NCI-H1417 (cell line): ENCODE results near the gene MAT2B.
"Not testable (repeated sequence)": the region's sequence is repeated elsewhere in the genome, so short reads cannot be mapped to it uniquely, and the experiment has no call there.

Source experiments
- DNase-seq, 3 experiments: peaks; one replicate each; lab custom pipeline; 2025; lab: John Stamatoyannopoulos, UW

Gene MAT2B

GRCh38 chr5:163503106-163504078 is 2.0 kb upstream of the MAT2B start:
- DNase-seq = no peak

- DNase-seq = peak in 1 of 3 experiments; percentile 61
Observed at GRCh38 chr5:163504079-163504931, 1.1 kb upstream of the MAT2B start.

- no peak for DNase-seq
Observed at GRCh38 chr5:163505049-163505367, 411 bp upstream of the MAT2B start.

DNA sequence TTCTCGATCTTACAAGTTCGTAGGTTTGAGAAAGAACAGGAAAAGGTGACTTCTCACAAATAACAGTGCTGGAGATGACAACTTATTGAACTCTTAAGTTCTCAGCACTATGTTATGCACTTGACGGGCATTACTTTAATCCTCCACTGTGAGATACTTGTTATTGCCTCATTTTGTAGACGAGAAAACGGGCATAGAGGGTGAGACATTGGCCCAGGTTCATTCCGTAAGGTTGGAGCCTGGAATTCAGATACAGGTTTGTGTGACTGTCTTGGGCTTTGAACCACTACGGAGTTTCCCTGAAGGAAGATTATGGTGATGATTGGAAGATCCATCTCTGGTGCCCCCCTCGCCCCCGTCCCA is 657 bp downstream of the MAT2B start:
- no peak for DNase-seq

GRCh38 chr5:163506726-163507125 is 1.3 kb downstream of the MAT2B start:
- DNase-seq = peak in 1 of 3 experiments; percentile 2

- DNase-seq = no peak
Observed at GRCh38 chr5:163508753-163509152, 3.3 kb downstream of the MAT2B start.

DNA sequence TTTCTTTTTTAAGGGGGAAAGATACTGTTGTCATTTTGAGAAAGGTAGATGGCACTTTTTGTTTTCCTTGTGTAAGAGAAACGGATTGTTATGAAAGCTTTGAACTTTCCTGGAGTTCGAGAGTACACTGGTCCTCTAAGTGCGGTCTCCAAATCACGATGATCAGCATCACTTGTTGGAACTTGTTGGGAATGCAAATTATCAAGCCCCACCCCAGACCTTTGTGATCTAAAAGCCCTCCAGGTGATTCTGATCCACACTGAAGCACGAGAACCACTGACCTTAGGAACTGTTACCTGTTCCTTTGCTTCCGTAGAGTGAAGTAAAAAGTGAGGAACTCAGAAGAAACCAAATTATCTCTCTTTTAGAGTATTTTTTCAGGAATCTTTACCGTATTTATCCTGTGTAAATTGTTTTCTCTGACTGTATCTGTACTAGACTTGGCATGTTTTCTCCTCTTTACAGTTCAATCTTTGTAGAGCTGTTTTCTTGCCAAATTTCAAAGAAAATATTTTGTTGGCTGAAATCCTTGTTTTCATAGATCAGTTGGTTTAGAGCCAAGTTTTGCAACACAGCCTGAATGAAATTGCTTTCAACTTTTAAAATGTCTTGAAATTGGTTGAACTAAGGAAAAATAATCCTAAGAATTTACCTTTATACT is 4.0 kb downstream of the MAT2B start:
- peak in 1 of 3 experiments; percentile 4 for DNase-seq

DNA sequence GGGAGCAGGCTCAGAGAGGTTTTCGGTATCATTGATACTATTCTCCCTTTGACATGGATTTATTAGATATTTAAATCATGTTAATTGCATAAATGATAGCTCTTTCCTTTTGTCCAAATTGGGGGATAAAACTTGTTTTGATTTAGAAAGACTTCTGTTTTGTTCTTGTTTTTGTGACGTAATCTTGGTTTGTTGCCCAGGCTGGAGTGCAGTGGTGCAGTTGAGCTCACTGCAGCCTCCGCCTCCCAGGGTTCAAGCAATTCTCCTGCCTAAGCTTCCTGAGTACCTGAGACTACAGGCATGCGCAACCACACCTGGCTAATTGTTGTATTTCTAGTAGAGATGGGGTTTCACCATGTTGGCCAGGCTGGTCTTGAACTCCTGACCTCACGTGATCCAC is 7.1 kb downstream of the MAT2B start:
- no peak for DNase-seq

- no peak for DNase-seq
Observed at GRCh38 chr5:163525096-163525495, 19.7 kb downstream of the MAT2B start.

- no peak for DNase-seq
Observed at GRCh38 chr5:163529698-163530097, 24.3 kb downstream of the MAT2B start.

DNA sequence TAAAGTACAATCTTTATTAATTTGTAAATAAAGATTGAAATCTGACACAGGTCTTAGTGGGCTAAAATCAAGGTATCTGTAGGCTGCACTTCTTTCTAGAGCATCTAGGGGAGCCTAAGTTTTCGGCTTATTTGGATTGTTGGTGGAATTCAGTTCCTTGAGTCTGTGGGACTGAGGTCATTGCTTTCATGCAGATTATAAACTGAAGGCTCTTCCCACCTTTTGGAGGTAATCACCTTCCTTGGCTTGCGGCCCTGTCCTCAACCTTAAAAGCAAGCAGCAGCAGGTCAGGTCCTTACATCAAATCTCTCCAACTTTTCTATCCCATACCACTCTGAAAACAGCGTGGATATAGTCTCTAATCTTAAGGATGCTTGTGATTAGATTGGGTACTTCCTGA is 25.9 kb downstream of the MAT2B start:
- DNase-seq = no peak

DNA sequence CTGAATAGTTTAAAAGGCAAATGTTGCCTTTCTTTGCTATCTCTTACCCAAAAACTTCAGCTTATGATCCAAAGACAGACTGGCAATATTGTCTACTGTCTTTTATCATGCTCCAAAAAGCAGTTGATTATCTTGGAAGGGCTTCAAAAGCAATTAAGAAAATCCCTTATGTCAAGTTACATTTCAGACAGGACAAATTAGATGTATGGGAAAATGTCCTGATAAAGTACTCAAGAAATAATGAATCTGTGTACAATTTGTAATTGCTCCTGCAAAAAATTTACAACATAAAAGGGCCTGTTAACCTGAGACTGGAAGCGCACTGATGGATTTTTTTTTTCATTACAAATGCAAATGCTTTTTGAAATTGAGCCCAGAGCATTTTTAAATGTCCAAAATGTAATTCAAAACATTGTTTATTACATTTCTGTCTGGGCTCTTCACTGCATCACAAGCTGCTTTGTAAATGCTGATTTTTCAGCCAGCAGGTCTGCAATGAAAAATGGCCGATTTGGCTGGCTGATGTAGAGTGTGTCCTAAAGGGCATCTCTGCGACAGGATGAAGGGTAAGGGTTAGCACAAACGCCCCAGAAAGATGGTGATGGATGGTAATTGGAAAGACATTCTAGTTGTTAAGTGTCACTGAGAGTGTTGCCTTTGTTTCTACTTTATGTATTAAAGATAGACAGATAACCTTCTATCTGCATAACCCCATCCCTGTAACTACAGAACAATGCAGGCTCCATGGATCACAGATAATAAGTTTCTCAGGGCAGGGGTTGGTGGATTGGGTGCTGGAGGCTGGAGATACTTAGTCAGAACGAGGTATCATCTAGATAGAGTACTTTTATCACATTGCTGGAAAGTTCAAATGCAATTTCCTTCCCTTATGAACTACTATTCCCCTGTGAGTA is 27.0 kb downstream of the MAT2B start:
- peak in 1 of 3 experiments; percentile 1 for DNase-seq

DNA sequence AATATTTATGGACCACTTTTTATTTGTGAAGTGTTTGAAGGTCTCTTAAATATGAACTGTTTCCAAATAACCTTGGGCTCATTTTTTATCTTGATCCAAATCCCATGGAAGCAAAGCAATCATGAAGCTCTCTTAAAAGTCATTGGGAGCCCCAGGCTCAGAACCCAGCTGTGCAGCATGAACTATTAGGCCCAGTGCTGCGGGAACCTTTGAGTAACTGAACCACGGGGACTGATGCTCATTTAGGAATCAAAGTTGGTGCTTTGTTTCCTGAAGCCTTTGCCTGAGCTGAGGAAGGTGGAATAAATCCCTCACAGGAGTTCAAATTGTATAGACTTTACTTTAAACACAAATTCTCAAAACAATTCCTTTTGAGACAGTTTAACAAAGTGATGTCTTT is 27.8 kb downstream of the MAT2B start:
- peak in 1 of 3 experiments; percentile 2 for DNase-seq

- no peak for DNase-seq
Observed at GRCh38 chr5:163534492-163535094, 29.2 kb downstream of the MAT2B start.

DNA sequence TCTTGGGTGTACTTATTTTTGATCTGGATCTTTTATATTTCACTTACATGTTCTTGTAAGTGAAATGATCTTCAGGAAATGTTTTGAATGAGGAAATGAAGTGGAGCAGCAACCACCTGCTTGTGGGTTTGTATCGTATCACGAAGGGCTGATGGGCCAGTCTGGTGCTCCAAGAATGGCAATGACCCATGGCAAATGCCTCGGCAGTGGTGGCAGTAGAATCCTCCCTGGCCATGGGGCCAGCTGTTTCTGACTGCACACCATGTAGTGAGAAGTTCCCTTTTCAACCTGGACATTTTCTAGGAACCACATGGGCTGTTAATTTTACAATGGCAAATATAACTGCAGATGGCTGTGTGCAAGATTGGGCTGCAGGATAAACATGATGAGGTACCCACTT is 29.9 kb downstream of the MAT2B start:
- no peak for DNase-seq

DNA sequence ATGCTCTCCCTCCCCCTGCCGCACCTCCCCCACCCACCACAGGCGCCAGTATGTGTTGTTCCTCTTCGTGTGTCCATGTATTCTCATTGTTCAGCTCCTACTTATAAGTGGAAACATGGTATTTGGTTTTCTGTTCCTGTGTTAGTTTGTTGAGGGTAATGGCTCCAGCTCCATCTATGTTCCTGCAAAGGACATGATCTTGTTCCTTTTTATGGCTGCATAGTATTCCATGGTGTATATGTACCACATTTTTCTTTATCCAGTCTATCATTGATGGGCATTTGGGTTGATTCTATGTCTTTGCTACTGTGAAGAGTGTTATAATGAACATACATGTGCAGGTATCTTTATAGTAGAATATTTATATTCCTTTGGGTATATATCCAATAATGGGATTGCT is 31.0 kb downstream of the MAT2B start:
- DNase-seq = not testable (repeated sequence)

GRCh38 chr5:163540696-163541095 is 35.3 kb downstream of the MAT2B start:
- DNase-seq = no peak

DNA sequence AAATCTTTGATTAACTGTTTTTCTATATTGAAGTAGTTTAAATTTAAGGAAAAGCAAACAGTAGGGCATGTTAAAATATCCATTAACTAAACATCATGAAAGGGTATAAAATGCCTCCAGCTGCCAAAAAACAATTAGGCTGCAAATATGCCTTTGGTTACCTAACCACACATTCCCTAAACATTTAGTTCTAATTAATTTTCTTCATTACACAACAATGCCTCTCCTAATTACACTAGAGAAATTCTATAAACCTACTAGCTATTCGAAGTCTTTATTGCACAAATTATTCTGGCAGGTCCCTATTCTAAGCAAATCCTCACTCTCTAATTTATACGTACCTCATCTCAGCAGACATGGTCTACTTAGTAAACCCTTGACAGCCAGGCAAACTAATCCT is 37.4 kb downstream of the MAT2B start:
- peak in 1 of 3 experiments; percentile 71 for DNase-seq

GRCh38 chr5:163544041-163544440 is 38.6 kb downstream of the MAT2B start:
- no peak for DNase-seq

DNA sequence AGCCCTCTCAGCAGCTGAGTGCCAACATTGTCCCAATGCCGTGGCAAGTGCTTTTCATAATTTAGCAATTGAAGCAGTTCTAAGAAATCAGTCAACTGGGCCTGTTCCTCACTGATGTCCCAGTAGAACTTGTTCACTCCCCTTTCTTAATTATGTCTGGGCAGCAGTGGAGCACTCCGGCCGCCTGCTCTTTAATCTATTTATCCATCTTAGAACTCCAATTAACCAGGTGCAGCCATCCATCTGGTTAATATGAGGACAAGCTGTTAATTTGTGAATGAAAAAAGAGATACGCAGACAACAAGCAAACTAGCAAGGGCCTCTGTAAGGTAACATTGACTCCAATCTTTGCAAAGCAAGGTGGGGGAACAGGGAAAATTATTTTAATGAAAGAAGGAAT is 39.4 kb downstream of the MAT2B start:
- peak in 1 of 3 experiments; percentile 51 for DNase-seq

GRCh38 chr5:163548649-163549048 is 43.2 kb downstream of the MAT2B start:
- no peak for DNase-seq
